ENCODE measurements around the gene IFT52.

Gene IFT52

GRCh38 chr20:43590392-43591303 is at the start of gene IFT52:
IFT52 (plus strand) TSS chr20:43590937; CDS start chr20:43594699, 3,762 bp downstream.
- Histone ChIP-seq H3K27me3 (ENCODE audit: insufficient read depth, poor library complexity, severe bottlenecking) (no peaks in the 10 kb centered on the region), H3K27ac (ENCODE audit: poor library complexity, severe bottlenecking) (peak within 1 kb of the TSS; percentile 22), H3K36me3 (ENCODE audit: low read depth) (peaks cover 20% of the 10 kb centered on the region), H3K9me3 (ENCODE audit: severe bottlenecking) (no peaks in the 10 kb centered on the region), H3K4me1 (ENCODE audit: insufficient read depth, poor library complexity, severe bottlenecking) (peaks cover 13% of the 10 kb centered on the region), H3K4me3 (ENCODE audit: severe bottlenecking) (peak within 1 kb of the TSS; percentile 72)
- peak; percentile 6 for TF ChIP-seq CTCF (IDR thresholded peaks at IDR 0.05; ENCODE audit: poor library complexity, severe bottlenecking)
- ATAC-seq (ENCODE audit: low read depth) (peak; percentile 97), DNase-seq (ENCODE audit: low spot score) (peak; percentile 99)

GRCh38 chr20:43541214-43541613 is 49.5 kb upstream of the IFT52 start:
- no peak for DNase-seq (ENCODE audit: low spot score)
- TF ChIP-seq CTCF (IDR thresholded peaks at IDR 0.05; ENCODE audit: poor library complexity, severe bottlenecking), result no peak
- Histone ChIP-seq H3K27ac (ENCODE audit: poor library complexity, severe bottlenecking) (no peak overlapping the region), H3K4me3 (ENCODE audit: severe bottlenecking) (no peak overlapping the region), H3K36me3 (ENCODE audit: low read depth) (peaks cover 26% of the 10 kb centered on the region), H3K4me1 (ENCODE audit: insufficient read depth, poor library complexity, severe bottlenecking) (peaks cover 11% of the 10 kb centered on the region), H3K9me3 (ENCODE audit: severe bottlenecking) (no peaks in the 10 kb centered on the region), H3K27me3 (ENCODE audit: insufficient read depth, poor library complexity, severe bottlenecking) (no peaks in the 10 kb centered on the region)
- peak; percentile 75 for ATAC-seq (ENCODE audit: low read depth)

GRCh38 chr20:43542161-43542560 is 48.6 kb upstream of the IFT52 start:
- no peak for ATAC-seq (ENCODE audit: low read depth)
- TF ChIP-seq CTCF (IDR thresholded peaks at IDR 0.05; ENCODE audit: poor library complexity, severe bottlenecking), result no peak
- H3K36me3 ChIP-seq (ENCODE audit: low read depth), result peaks cover 25% of the 10 kb centered on the region

GRCh38 chr20:43542674-43543073 is 48.1 kb upstream of the IFT52 start:
- no peaks in the 10 kb centered on the region for H3K9me3 ChIP-seq (ENCODE audit: severe bottlenecking)
- H3K4me1 ChIP-seq (ENCODE audit: insufficient read depth, poor library complexity, severe bottlenecking), result peaks cover 11% of the 10 kb centered on the region
- no peak for TF ChIP-seq CTCF (IDR thresholded peaks at IDR 0.05; ENCODE audit: poor library complexity, severe bottlenecking)
- no peak overlapping the region for H3K4me3 ChIP-seq (ENCODE audit: severe bottlenecking)
- no peaks in the 10 kb centered on the region for H3K27me3 ChIP-seq (ENCODE audit: insufficient read depth, poor library complexity, severe bottlenecking)
- H3K27ac ChIP-seq (ENCODE audit: poor library complexity, severe bottlenecking), result no peak overlapping the region
- no peak for ATAC-seq (ENCODE audit: low read depth)
- peaks cover 25% of the 10 kb centered on the region for H3K36me3 ChIP-seq (ENCODE audit: low read depth)
- no peak for DNase-seq (ENCODE audit: low spot score)

More at GRCh38 chr20:43542161-43542560, 48.6 kb upstream of the IFT52 start:
- Histone ChIP-seq H3K4me1 (ENCODE audit: insufficient read depth, poor library complexity, severe bottlenecking) (peaks cover 11% of the 10 kb centered on the region), H3K4me3 (ENCODE audit: severe bottlenecking) (no peak overlapping the region), H3K9me3 (ENCODE audit: severe bottlenecking) (no peaks in the 10 kb centered on the region), H3K27ac (ENCODE audit: poor library complexity, severe bottlenecking) (no peak overlapping the region), H3K27me3 (ENCODE audit: insufficient read depth, poor library complexity, severe bottlenecking) (no peaks in the 10 kb centered on the region)
- no peak for DNase-seq (ENCODE audit: low spot score)

GRCh38 chr20:43543138-43543537 is 47.6 kb upstream of the IFT52 start:
- H3K27ac ChIP-seq (ENCODE audit: poor library complexity, severe bottlenecking), result no peak overlapping the region

More at GRCh38 chr20:43543138-43543537, 47.6 kb upstream of the IFT52 start:
- no peak for TF ChIP-seq CTCF (IDR thresholded peaks at IDR 0.05; ENCODE audit: poor library complexity, severe bottlenecking)
- Histone ChIP-seq H3K27me3 (ENCODE audit: insufficient read depth, poor library complexity, severe bottlenecking) (no peaks in the 10 kb centered on the region), H3K9me3 (ENCODE audit: severe bottlenecking) (no peaks in the 10 kb centered on the region), H3K36me3 (ENCODE audit: low read depth) (peaks cover 25% of the 10 kb centered on the region), H3K4me3 (ENCODE audit: severe bottlenecking) (no peak overlapping the region), H3K4me1 (ENCODE audit: insufficient read depth, poor library complexity, severe bottlenecking) (peaks cover 11% of the 10 kb centered on the region)
- no peak for DNase-seq (ENCODE audit: low spot score)
- ATAC-seq (ENCODE audit: low read depth), result no peak; the same call in 2 of the 3 replicates

All from RWPE2 (cell line).